GM10847 (cell line): Measurements from ENCODE around the gene C10orf143.

Experiments used
- POLR2A ChIP-seq: IDR thresholded peaks from 2 replicates; pipeline ENCODE4 v1.6.1; 2011; ENCODE audit not compliant: insufficient read length; ENCODE audit errors: extremely low read depth

The C10orf143 gene

GRCh38 chr10:130072247-130072646 lies 38.4 kb downstream of the C10orf143 start:
- TF ChIP-seq POLR2A = no peak

DNA sequence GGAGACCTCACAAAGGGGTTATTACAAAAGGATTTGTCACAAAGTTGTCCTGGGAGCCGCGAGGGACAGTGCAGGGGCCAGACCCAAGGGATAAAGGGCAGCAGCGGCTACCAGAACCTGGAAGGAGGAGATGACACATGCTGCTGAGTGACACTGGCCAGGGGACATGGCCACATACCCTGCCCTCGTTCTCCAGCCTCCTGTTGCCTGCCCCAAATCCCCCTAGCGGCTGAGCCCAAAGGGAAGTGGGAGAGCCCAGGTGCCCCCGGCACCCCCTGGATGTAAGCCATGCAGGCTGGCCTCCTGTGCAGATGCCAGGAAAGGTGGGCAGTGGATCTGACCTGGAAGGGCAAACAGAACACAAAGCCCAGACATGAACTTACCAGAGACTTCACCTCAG lies 42.7 kb downstream of the C10orf143 start:
- no peak for TF ChIP-seq POLR2A

DNA sequence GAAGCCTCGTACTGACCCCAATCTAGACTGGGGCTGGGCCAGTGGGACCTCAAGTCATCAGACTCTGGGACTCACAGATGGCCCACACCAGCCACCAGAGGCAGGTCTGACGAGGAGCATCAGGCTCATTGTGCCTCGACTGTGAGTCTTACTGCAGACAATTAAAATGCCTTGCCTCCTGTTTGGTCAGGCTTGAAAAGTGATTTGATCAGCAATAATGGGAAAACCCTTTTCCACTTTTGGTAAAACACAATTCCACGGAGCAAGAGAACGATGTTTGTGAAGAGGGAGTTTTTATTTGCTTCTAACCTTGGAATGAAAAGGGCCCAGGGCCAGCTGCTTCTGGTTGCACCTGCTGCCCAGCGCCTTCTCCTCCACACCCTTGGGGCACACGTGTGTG lies 43.9 kb downstream of the C10orf143 start:
- TF ChIP-seq POLR2A = no peak

GRCh38 chr10:130065251-130065650 lies 45.4 kb downstream of the C10orf143 start:
- no peak for TF ChIP-seq POLR2A

DNA sequence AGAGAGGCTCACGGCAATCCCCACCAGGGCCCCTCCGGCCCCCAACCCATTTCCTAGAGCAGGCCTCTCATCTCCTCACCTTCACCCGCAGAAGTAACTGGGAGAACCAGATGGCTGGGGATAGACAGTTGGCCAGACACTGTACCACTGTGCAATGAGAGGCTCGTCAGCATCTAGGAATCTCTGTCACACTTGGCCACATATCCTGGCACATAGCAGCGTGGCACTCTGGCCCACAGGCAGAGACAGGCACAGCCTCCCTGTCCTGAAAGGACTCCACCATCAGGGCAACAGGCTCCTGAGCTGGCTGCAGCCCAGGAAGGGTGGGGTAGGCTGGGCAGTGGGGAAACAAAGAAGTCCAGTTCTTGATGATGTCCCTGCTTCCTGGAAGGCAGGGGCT lies 45.8 kb downstream of the C10orf143 start:
- no peak for TF ChIP-seq POLR2A

DNA sequence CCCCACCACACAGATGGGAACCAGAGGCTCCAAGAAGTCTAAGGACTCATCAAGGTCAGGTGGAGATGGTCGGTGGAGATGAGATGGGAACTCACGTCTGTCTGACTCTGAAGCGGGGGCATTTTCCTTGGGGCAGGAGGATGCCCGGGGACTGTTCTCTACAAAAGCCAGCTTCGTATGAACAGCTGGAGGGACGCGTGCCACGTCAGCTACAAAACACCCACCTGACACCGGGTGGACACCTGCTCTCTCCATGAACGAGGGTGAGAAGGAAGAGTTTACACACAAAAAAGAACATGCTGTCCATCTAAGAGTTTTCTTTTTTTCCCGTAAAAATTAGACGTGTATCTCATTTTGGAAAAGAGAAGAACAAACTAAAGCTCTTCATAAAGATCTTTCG lies 47.7 kb downstream of the C10orf143 start:
- TF ChIP-seq POLR2A = no peak

GRCh38 chr10:130062201-130062600 lies 48.4 kb downstream of the C10orf143 start:
- no peak for TF ChIP-seq POLR2A

DNA sequence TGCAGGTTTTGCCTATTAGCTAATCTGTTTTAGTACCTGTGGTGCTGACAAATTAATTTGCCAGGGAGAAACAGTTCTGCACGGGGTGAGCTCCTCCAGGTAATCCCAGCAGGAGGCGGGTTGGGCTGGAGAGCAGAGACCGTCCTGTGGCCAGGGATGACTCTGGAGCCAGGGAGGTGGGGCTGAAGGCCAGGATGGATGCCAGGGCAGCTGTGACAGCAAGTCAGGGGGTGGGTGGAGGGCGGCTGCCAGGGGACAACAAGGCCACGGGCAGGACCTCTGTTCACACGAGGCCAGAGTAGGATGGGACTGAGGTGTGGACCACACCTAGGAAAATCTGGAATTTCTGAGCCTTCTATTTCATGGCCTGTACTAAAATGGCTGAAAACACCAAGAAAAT lies 48.9 kb downstream of the C10orf143 start:
- no peak for TF ChIP-seq POLR2A

DNA sequence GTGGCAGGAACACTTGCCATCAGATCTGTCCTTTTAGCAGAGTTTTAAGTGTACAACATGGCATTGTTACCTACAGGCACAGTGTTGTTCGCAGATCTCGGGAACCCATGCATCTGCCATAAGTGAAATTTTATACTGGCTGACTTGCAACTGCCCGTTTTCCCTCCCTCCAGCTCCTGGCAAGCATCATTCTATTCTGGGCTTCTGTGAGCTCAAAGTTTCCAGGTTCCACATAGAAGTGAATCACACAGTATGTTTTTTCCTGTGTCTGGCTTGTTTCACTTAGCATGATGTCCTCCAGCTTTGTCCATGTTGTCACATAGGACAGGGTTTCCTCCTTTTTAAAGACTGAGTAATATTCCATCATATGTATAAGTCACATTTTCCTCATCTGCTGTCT lies 56.6 kb downstream of the C10orf143 start:
- TF ChIP-seq POLR2A = no peak

DNA sequence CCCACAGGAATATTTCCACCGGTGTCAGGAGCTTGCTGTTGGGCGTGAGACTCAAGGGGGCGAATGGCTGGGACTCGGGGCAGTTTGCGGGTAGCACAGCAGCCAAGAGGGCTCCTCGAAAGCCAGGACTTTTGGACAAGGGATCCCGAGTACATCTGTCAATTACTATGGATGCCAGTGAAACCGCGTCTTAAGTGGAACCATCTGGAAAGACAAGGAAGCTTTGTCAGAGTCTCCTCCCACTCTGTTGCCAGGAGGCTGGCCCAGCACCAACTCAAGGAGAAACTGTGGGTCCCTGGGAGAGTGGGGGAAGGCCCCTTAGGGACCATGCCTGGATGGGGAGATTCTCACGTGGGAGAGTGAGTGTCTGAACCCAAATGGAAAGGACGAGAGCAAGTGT lies 57.1 kb downstream of the C10orf143 start:
- no peak for TF ChIP-seq POLR2A

DNA sequence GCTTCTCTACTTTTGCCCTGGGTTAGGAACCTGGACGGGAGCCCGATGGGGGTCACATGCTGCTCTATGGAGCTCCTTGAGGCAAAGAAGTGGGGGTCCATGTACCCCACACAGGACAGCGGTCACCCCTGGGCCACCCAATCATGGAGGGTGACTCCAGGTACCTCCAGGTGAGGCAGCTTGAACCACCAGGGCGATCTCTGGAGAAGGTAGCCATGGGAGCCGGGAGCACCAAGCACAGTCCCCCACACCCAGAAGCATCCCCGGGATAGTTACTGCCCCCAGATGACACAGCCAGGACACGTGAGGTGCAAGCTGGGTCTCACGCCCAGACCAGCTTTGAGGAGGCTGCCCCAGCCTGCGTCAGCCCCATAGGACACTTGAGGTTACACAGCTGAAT lies 58.4 kb downstream of the C10orf143 start:
- TF ChIP-seq POLR2A = no peak

DNA sequence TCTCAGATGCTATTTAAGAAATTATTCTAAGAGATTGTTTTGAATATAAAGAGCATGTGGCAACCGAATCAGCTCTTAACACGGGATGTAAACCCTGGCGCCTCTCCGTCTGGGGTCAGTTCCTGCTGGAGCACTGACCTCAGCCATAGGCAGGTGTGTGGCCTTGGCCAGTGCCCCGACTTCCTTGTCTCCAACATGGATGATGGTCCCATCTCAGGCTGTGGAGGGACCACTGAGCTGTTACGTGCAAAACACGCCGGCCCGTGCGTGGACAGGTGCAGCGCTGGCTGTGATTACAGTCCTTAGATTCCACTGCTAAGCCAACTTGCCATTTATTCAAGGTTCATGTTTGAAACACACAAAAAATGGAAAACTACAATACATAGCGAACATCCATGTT lies 59.9 kb downstream of the C10orf143 start:
- no peak for TF ChIP-seq POLR2A

DNA sequence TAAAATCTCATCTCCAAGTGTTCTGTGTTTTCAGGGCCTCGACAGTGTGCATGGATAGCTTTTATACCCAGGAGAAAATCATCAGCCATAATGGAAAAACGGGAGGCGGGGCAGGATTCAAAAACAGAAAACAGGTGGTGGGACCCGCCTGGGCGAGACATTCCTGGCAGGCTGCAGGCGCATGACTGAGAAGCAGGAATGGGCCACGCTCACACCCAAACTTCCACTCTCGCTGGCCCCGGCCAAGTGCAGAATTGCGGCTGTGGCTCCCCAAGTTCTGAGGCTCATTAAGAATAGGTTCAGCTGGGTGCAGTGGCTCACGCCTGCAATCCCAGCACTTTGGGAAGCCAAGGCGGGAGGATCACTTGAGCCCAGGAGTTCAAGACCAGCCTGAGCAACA lies 60.6 kb downstream of the C10orf143 start:
- no peak for TF ChIP-seq POLR2A

GRCh38 chr10:130049244-130049643 lies 61.4 kb downstream of the C10orf143 start:
- no peak for TF ChIP-seq POLR2A

DNA sequence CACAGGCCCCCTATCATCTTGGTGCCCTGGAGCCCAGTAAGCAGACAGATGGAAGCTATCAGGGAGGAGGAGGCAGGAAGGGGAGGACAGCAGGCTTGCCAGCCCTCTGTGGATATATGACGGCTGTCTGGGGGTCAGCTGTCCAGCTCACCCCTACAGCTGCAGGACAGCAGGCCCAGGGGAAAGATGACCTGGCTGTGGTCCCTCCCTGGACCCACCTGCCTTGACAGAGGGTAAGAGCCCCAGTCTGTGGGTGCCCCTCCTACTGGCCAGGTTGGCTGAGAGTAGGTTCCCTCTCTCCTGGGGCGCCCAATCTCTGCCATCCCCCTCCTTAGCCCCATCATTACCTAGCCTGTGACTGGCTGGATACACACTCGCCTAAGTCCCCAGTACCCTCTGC lies 62.5 kb downstream of the C10orf143 start:
- no peak for TF ChIP-seq POLR2A

DNA sequence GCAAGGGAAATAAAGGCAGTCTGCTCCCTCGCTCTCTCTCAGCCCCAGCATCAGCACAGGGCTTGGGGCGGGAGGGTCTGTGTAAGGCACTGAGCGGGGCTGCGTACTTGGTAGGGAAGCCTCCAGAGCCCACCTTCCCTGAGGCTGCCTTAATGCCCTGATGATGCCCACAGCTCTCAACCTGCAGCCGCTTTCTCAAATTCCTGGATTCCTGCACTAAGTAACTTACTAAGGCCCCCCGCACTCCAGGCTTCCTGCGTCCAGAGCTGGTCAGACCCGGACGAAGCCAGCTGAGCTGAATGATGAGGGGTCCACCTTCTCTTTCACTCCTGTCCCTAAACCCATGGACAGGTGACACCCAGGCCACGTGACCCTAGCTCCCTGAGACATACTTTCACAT lies 63.3 kb downstream of the C10orf143 start:
- no peak for TF ChIP-seq POLR2A

DNA sequence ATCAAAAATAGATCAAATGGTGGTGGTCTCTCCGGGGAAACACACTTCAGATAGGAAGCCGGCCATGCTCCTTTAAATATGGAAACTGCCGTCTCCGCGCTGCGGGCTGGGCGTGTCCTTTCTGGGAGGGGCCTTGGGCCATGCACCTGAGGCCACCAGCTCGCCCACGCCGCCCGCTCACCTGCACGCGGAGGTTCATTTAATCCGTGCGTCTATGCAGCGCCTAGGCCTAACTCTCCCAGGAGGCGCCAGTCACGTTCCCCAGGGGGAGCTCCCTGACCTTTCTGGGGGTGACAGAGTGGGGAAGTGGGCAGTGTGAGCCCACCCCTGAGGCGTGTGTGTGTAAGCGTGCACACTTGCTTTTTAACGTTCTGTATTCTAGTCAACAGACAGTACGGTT lies 64.0 kb downstream of the C10orf143 start:
- no peak for TF ChIP-seq POLR2A

- TF ChIP-seq POLR2A = no peak
These were observed 64.8 kb downstream of the C10orf143 start for GRCh38 chr10:130045801-130046321.
